Colon (tissue), 2 donors: Measurements from ENCODE around the gene TTC28.
"Not testable (repeated sequence)": the region's sequence is repeated elsewhere in the genome, so short reads cannot be mapped to it uniquely, and the experiment has no call there.

ENCODE experiments used
- FAIRE-seq: peaks from 2 replicates; lab custom pipeline; 2012; peaks lifted over from hg19 to GRCh38; lab: Jason Lieb, UNC
- donor health status: control.
- donor health status: control.

TTC28 gene

GRCh38 chr22:28560046-28560742 is 119.4 kb downstream of the TTC28 start:
- FAIRE-seq, result no peak

GRCh38 chr22:28557184-28557583 is 122.5 kb downstream of the TTC28 start:
- no peak for FAIRE-seq

GRCh38 chr22:28553108-28553866 is 126.4 kb downstream of the TTC28 start:
- FAIRE-seq, result not testable (repeated sequence)

GRCh38 chr22:28548406-28548805 is 131.2 kb downstream of the TTC28 start:
- no peak for FAIRE-seq

- no peak for FAIRE-seq
Measured at GRCh38 chr22:28547132-28547842, 132.4 kb downstream of the TTC28 start.

GRCh38 chr22:28544431-28544868 is 135.2 kb downstream of the TTC28 start:
- FAIRE-seq, result no peak

- FAIRE-seq, result no peak
Measured at GRCh38 chr22:28542980-28543621, 136.5 kb downstream of the TTC28 start.

- FAIRE-seq, result no peak
Measured at GRCh38 chr22:28541137-28541536, 138.5 kb downstream of the TTC28 start.

GRCh38 chr22:28538922-28539321 is 140.7 kb downstream of the TTC28 start:
- no peak for FAIRE-seq

- not testable (repeated sequence) for FAIRE-seq
Measured at GRCh38 chr22:28530565-28530964, 149.1 kb downstream of the TTC28 start.

GRCh38 chr22:28529144-28529543 is 150.5 kb downstream of the TTC28 start:
- FAIRE-seq, result not testable (repeated sequence)

- FAIRE-seq, result no peak
Measured at GRCh38 chr22:28521451-28521850, 158.2 kb downstream of the TTC28 start.

GRCh38 chr22:28514321-28514821 is 165.3 kb downstream of the TTC28 start:
- FAIRE-seq, result no peak

- FAIRE-seq, result not testable (repeated sequence)
Measured at GRCh38 chr22:28512387-28512786, 167.3 kb downstream of the TTC28 start.

GRCh38 chr22:28507896-28508295 is 171.7 kb downstream of the TTC28 start:
- FAIRE-seq, result no peak

GRCh38 chr22:28506150-28506535 is 173.5 kb downstream of the TTC28 start:
- no peak for FAIRE-seq

- no peak for FAIRE-seq
Measured at GRCh38 chr22:28505416-28506149, 174.1 kb downstream of the TTC28 start.

- no peak for FAIRE-seq
Measured at GRCh38 chr22:28500006-28500405, 179.6 kb downstream of the TTC28 start.

GRCh38 chr22:28498044-28498443 is 181.6 kb downstream of the TTC28 start:
- no peak for FAIRE-seq

- no peak for FAIRE-seq
Measured at GRCh38 chr22:28497188-28497587, 182.5 kb downstream of the TTC28 start.

GRCh38 chr22:28491289-28491688 is 188.4 kb downstream of the TTC28 start:
- FAIRE-seq, result not testable (repeated sequence)
